VCaP (cell line): Measurements from ENCODE around the gene HORMAD2.

ENCODE experiments used
- H3K27ac ChIP-seq: fragments of 450-650 bp; 2 replicates; pipeline ENCODE4 v1.5.1; 2017
- CTCF ChIP-seq: fragments of 450-650 bp; conservative IDR thresholded peaks from 2 replicates; pipeline ENCODE4 v1.5.1; 2017; ENCODE audit warnings: mild to moderate bottlenecking, moderate library complexity

The HORMAD2 gene

GRCh38 chr22:30079952-30080533, at the start of gene HORMAD2:
TSS of gene HORMAD2 (plus strand) at chr22:30080464. CDS start at chr22:30093953, 13,489 bp downstream.
- H3K27ac ChIP-seq: no peak within 1 kb of the TSS
- no peak for TF ChIP-seq CTCF

GRCh38 chr22:30031328-30031727, 48.9 kb upstream of the HORMAD2 start:
- TF ChIP-seq CTCF: no peak
- H3K27ac ChIP-seq: no peak overlapping the region

- H3K27ac ChIP-seq: no peak overlapping the region
- TF ChIP-seq CTCF: no peak
These were observed 48.4 kb upstream of the HORMAD2 start for GRCh38 chr22:30031764-30032455.

- no peak for TF ChIP-seq CTCF
- H3K27ac ChIP-seq: no peak overlapping the region
These were observed 47.1 kb upstream of the HORMAD2 start for GRCh38 chr22:30033137-30033536.

- H3K27ac ChIP-seq: no peak overlapping the region
- TF ChIP-seq CTCF: no peak
These were observed 46.4 kb upstream of the HORMAD2 start for GRCh38 chr22:30033901-30034300.

- no peak overlapping the region for H3K27ac ChIP-seq
- no peak for TF ChIP-seq CTCF
These were observed 43.6 kb upstream of the HORMAD2 start for GRCh38 chr22:30036656-30037055.

- no peak for TF ChIP-seq CTCF
- H3K27ac ChIP-seq: no peak overlapping the region
These were observed 42.0 kb upstream of the HORMAD2 start for GRCh38 chr22:30038219-30038618.
